Vagina (tissue), 2 donors: ENCODE data around the gene APBB1. TPM values are rescaled to one million over a fixed set of nuclear protein-coding genes. Genes with fewer than 3 reads are reported as not detected.

ENCODE experiments used
- DNase-seq, 2 donors: peaks; one replicate each; pipeline ENCODE4 v3.0.0-alpha.2; 2017; ENCODE audit errors: extremely low spot score in 2 of 2
- H3K27ac ChIP-seq: fragments of 200-600 bp; sonication (generic); one replicate; pipeline ENCODE4 v1.5.1; 2019
- H3K27me3 ChIP-seq: fragments of 200-600 bp; sonication (generic); one replicate; pipeline ENCODE4 v1.5.1; 2019
- H3K36me3 ChIP-seq, 2 donors: fragments of 200-600 bp; sonication (generic); one replicate each; pipeline ENCODE4 v1.5.1; 2017 to 2019
- H3K4me1 ChIP-seq: fragments of 200-600 bp; sonication (generic); one replicate; pipeline ENCODE4 v1.5.1; 2019
- H3K4me3 ChIP-seq, 2 donors: fragments of 200-600 bp; sonication (generic); 1 replicate in 1 of 2; 2 replicates in 1 of 2; pipeline ENCODE4 v1.5.1; 2016 to 2019
- H3K9me3 ChIP-seq: fragments of 200-600 bp; sonication (generic); one replicate; pipeline ENCODE4 v1.5.1; 2019
- CTCF ChIP-seq, 3 experiments: fragments of 450-650 bp in 2 of 3; fragments of 200-600 bp in 1 of 3; sonication (generic) in 1 of 3; IDR thresholded peaks; one replicate each; pipeline ENCODE4 v1.5.1; 2017 to 2019; ENCODE audit warnings: antibody characterized with exemption in 3 of 3, mild to moderate bottlenecking in 2 of 3, moderate library complexity in 2 of 3
- POLR2A ChIP-seq, 2 donors: fragments of 450-650 bp; IDR thresholded peaks; one replicate each; pipeline ENCODE4 v1.6.1; 2017; ENCODE audit warnings: antibody characterized with exemption in 2 of 2, mild to moderate bottlenecking in 2 of 2, moderate library complexity in 2 of 2
- POLR2AphosphoS5 ChIP-seq, 2 donors: sonication (generic); formaldehyde crosslinking; IDR thresholded peaks; one replicate each; pipeline ENCODE4 v1.9.0; 2017; ENCODE audit warnings: antibody characterized with exemption in 2 of 2, mild to moderate bottlenecking in 2 of 2, low read depth in 1 of 2; ENCODE audit not compliant: insufficient read depth in 1 of 2
- intact Hi-C: fragments of 100-400 bp; cut with DNase I; formaldehyde crosslinking; loops from one replicate; pipeline ENCODE4 v1.15.1; 2023
- total RNA-seq: library from RNA; depleted of rRNA; stranded (reverse); fragments of >200 nt; gene quantifications from one replicate; pipeline ENCODE4 v1.2.3, GENCODE V29; 2016

APBB1 gene
- total RNA-seq, 1 donor from 2014 or later = 59.7 TPM

GRCh38 chr11:6442441-6442840 lies 23.5 kb upstream of the APBB1 start:
- Histone ChIP-seq H3K27ac (no peak overlapping the region), H3K4me1 (no peaks in the 10 kb centered on the region), H3K9me3 (no peaks in the 10 kb centered on the region), H3K4me3 (no peak overlapping the region), H3K36me3 (no peaks in the 10 kb centered on the region), H3K27me3 (no peaks in the 10 kb centered on the region)
- no peak for TF ChIP-seq POLR2AphosphoS5 (IDR thresholded peaks at IDR 0.05; ENCODE audit: insufficient read depth in 1 of 2, low read depth in 1 of 2)
- intact Hi-C loops = loop anchor here (10.0 kb wide), 1 partner anchor 58 kb away; no protein-coding TSS in a partner anchor
- no peak for DNase-seq

GRCh38 chr11:6440906-6441358 lies 22.0 kb upstream of the APBB1 start, which contains the start of gene HPX:
HPX (minus strand) TSS chr11:6440987; CDS start chr11:6440963, 24 bp downstream.
- Histone ChIP-seq H3K4me3 (no peak within 1 kb of the TSS), H3K4me1 (no peaks in the 10 kb centered on the region), H3K9me3 (no peaks in the 10 kb centered on the region), H3K27me3 (no peaks in the 10 kb centered on the region), H3K36me3 (no peaks in the 10 kb centered on the region), H3K27ac (no peak within 1 kb of the TSS)
- intact Hi-C loops = loop anchor here (10.0 kb wide), 1 partner anchor 56 kb away; no protein-coding TSS in a partner anchor
- no peak for TF ChIP-seq POLR2A (IDR thresholded peaks at IDR 0.05)
- no peak for TF ChIP-seq CTCF (IDR thresholded peaks at IDR 0.05)
- TF ChIP-seq POLR2AphosphoS5 (IDR thresholded peaks at IDR 0.05; ENCODE audit: insufficient read depth in 1 of 2, low read depth in 1 of 2) = no peak
- DNase-seq = no peak

GRCh38 chr11:6438979-6439571 lies 20.2 kb upstream of the APBB1 start:
- intact Hi-C loops = loop anchor here (10.0 kb wide), 1 partner anchor 66 kb away; no protein-coding TSS in a partner anchor
- TF ChIP-seq CTCF (IDR thresholded peaks at IDR 0.05) (peak in 2 of 3 experiments; percentile 14 to 22), POLR2A (IDR thresholded peaks at IDR 0.05) (no peak), POLR2AphosphoS5 (IDR thresholded peaks at IDR 0.05; ENCODE audit: insufficient read depth in 1 of 2, low read depth in 1 of 2) (no peak)

GRCh38 chr11:6437993-6438392 lies 19.1 kb upstream of the APBB1 start:
- Histone ChIP-seq H3K9me3 (no peaks in the 10 kb centered on the region), H3K27ac (no peak overlapping the region), H3K36me3 (no peaks in the 10 kb centered on the region), H3K4me3 (no peak overlapping the region), H3K27me3 (no peaks in the 10 kb centered on the region), H3K4me1 (no peaks in the 10 kb centered on the region)
- intact Hi-C loops = loop anchor here (10.0 kb wide), 1 partner anchor 67 kb away; no protein-coding TSS in a partner anchor
- no peak for DNase-seq
- TF ChIP-seq POLR2A (IDR thresholded peaks at IDR 0.05) (no peak), POLR2AphosphoS5 (IDR thresholded peaks at IDR 0.05; ENCODE audit: insufficient read depth in 1 of 2, low read depth in 1 of 2) (no peak), CTCF (IDR thresholded peaks at IDR 0.05) (no peak)

More at GRCh38 chr11:6438979-6439571, 20.2 kb upstream of the APBB1 start:
- no peak for DNase-seq
- H3K36me3 ChIP-seq = no peaks in the 10 kb centered on the region
- no peaks in the 10 kb centered on the region for H3K27me3 ChIP-seq
- no peak overlapping the region for H3K4me3 ChIP-seq
- no peaks in the 10 kb centered on the region for H3K9me3 ChIP-seq
- H3K4me1 ChIP-seq = no peaks in the 10 kb centered on the region
- H3K27ac ChIP-seq = no peak overlapping the region

- no peaks in the 10 kb centered on the region for H3K4me1 ChIP-seq
- no peak for DNase-seq
- no peaks in the 10 kb centered on the region for H3K9me3 ChIP-seq
- no peaks in the 10 kb centered on the region for H3K27me3 ChIP-seq
- TF ChIP-seq POLR2AphosphoS5 (IDR thresholded peaks at IDR 0.05; ENCODE audit: insufficient read depth in 1 of 2, low read depth in 1 of 2) (no peak), CTCF (IDR thresholded peaks at IDR 0.05) (no peak), POLR2A (IDR thresholded peaks at IDR 0.05) (no peak)
- no peak overlapping the region for H3K27ac ChIP-seq
- H3K36me3 ChIP-seq = no peaks in the 10 kb centered on the region
- no peak overlapping the region for H3K4me3 ChIP-seq
- intact Hi-C loops = loop anchor here (10.0 kb wide), 1 partner anchor 67 kb away; no protein-coding TSS in a partner anchor
These were observed 18.5 kb upstream of the APBB1 start for GRCh38 chr11:6437423-6437822.
